BE2C (cell line): ENCODE data around the gene UBE2L5.
"Not testable (repeated sequence)": the region's sequence is repeated elsewhere in the genome, so short reads cannot be mapped to it uniquely, and the experiment has no call there.

Source experiments
- DNase-seq: peaks from one replicate; pipeline ENCODE4 v3.0.0-alpha.2; 2020
- H3K27me3 ChIP-seq: fragments of 250-450 bp; sonication (Bioruptor Pico); 2 replicates; pipeline ENCODE4 v1.5.1; 2020; ENCODE audit warnings: mild to moderate bottlenecking
- H3K36me3 ChIP-seq: fragments of 250-450 bp; sonication (Bioruptor Pico); 2 replicates; pipeline ENCODE4 v1.5.1; 2020; ENCODE audit warnings: mild to moderate bottlenecking
- H3K4me1 ChIP-seq: fragments of 250-450 bp; sonication (Bioruptor Pico); 2 replicates; pipeline ENCODE4 v1.5.1; 2020
- H3K4me3 ChIP-seq: 2 replicates; pipeline ENCODE4 v1.5.1; 2011; ENCODE audit warnings: low read depth, low read length
- H3K9me3 ChIP-seq: fragments of 250-450 bp; sonication (Bioruptor Pico); 2 replicates; pipeline ENCODE4 v1.5.1; 2020
- CTCF ChIP-seq: IDR thresholded peaks from 2 replicates; pipeline ENCODE4 v1.5.1; 2012; ENCODE audit warnings: mild to moderate bottlenecking, low read depth, low read length

The UBE2L5 gene

GRCh38 chr13:30461279-30462066, 39.2 kb downstream of the UBE2L5 start:
- H3K4me1 ChIP-seq, H3K9me3 ChIP-seq, H3K4me3 ChIP-seq, H3K27me3 ChIP-seq, DNase-seq: not testable (repeated sequence)
- H3K36me3 ChIP-seq: peaks cover 60% of the 10 kb centered on the region
- peak; percentile 36 for TF ChIP-seq CTCF

GRCh38 chr13:30463787-30464495, 41.6 kb downstream of the UBE2L5 start:
- peaks cover 7% of the 10 kb centered on the region for H3K4me1 ChIP-seq
- peaks cover 44% of the 10 kb centered on the region for H3K36me3 ChIP-seq
- DNase-seq: peak; percentile 39

GRCh38 chr13:30464496-30465342, 42.4 kb downstream of the UBE2L5 start:
- H3K27me3 ChIP-seq: no peaks in the 10 kb centered on the region
- TF ChIP-seq CTCF: no peak
- H3K9me3 ChIP-seq: no peaks in the 10 kb centered on the region
- peaks cover 7% of the 10 kb centered on the region for H3K4me1 ChIP-seq
- H3K36me3 ChIP-seq: peaks cover 36% of the 10 kb centered on the region
- DNase-seq: peak; percentile 85
- peak overlapping the region; percentile 98 for H3K4me3 ChIP-seq

More at GRCh38 chr13:30463787-30464495, 41.6 kb downstream of the UBE2L5 start:
- Histone ChIP-seq H3K27me3 (no peaks in the 10 kb centered on the region), H3K9me3 (no peaks in the 10 kb centered on the region), H3K4me3 (peak overlapping the region; percentile 98)
- TF ChIP-seq CTCF: no peak

GRCh38 chr13:30465343-30465592, 43.0 kb downstream of the UBE2L5 start:
- Histone ChIP-seq H3K4me1 (peaks cover 7% of the 10 kb centered on the region), H3K27me3 (no peaks in the 10 kb centered on the region), H3K36me3 (peaks cover 33% of the 10 kb centered on the region), H3K4me3 (peak overlapping the region; percentile 64), H3K9me3 (no peaks in the 10 kb centered on the region)
- TF ChIP-seq CTCF: no peak
- no peak for DNase-seq

GRCh38 chr13:30465593-30466357, 43.5 kb downstream of the UBE2L5 start, which contains the start of gene HMGB1:
HMGB1 (minus strand) TSS chr13:30465936; CDS start chr13:30463680, 2,256 bp downstream.
- TF ChIP-seq CTCF: no peak
- Histone ChIP-seq H3K27me3 (no peaks in the 10 kb centered on the region), H3K4me1 (peaks cover 7% of the 10 kb centered on the region), H3K4me3 (peak within 1 kb of the TSS; percentile 67), H3K36me3 (peaks cover 33% of the 10 kb centered on the region), H3K9me3 (no peaks in the 10 kb centered on the region)
- peak; percentile 99 for DNase-seq
